NCI-H2196 treated with DMSO at 0.1 percent for 48 hours (cell line): Measurements from ENCODE around the gene NOVA2.

ENCODE experiments used
- DNase-seq: peaks from one replicate; lab custom pipeline; 2025; ENCODE audit not compliant: unreplicated experiment; lab: John Stamatoyannopoulos, UW

NOVA2 gene

GRCh38 chr19:45962021-45962420 lies 11.6 kb downstream of the NOVA2 start:
- no peak for DNase-seq

GRCh38 chr19:45960595-45961235 lies 12.9 kb downstream of the NOVA2 start:
- no peak for DNase-seq

GRCh38 chr19:45959517-45960025 lies 14.1 kb downstream of the NOVA2 start:
- DNase-seq: no peak

- DNase-seq: no peak
These were observed 14.7 kb downstream of the NOVA2 start for GRCh38 chr19:45958769-45959516.

- no peak for DNase-seq
These were observed 15.3 kb downstream of the NOVA2 start for GRCh38 chr19:45958320-45958719.

GRCh38 chr19:45955905-45956608 lies 17.6 kb downstream of the NOVA2 start:
- no peak for DNase-seq

GRCh38 chr19:45954156-45954555 lies 19.5 kb downstream of the NOVA2 start:
- DNase-seq: no peak

GRCh38 chr19:45953676-45954075 lies 20.0 kb downstream of the NOVA2 start:
- DNase-seq: no peak

GRCh38 chr19:45952686-45953505 lies 20.8 kb downstream of the NOVA2 start:
- DNase-seq: no peak

GRCh38 chr19:45952341-45952685 lies 21.4 kb downstream of the NOVA2 start:
- DNase-seq: no peak

GRCh38 chr19:45947926-45948325 lies 25.7 kb downstream of the NOVA2 start:
- DNase-seq: no peak

- DNase-seq: no peak
These were observed 33.2 kb downstream of the NOVA2 start for GRCh38 chr19:45940515-45940805.

GRCh38 chr19:45939792-45940514 lies 33.7 kb downstream of the NOVA2 start:
- DNase-seq: no peak

GRCh38 chr19:45938733-45939319 lies 34.8 kb downstream of the NOVA2 start:
- no peak for DNase-seq

- no peak for DNase-seq
These were observed 38.4 kb downstream of the NOVA2 start for GRCh38 chr19:45935267-45935666.

GRCh38 chr19:45934551-45935230 lies 39.0 kb downstream of the NOVA2 start:
- DNase-seq: no peak

- no peak for DNase-seq
These were observed 39.9 kb downstream of the NOVA2 start for GRCh38 chr19:45933759-45934158.

GRCh38 chr19:45931055-45931454 lies 42.6 kb downstream of the NOVA2 start:
- no peak for DNase-seq

- no peak for DNase-seq
These were observed 44.4 kb downstream of the NOVA2 start for GRCh38 chr19:45929247-45929646.
